ENCODE data around the gene OBI1. TPM values are rescaled to one million over a fixed set of nuclear protein-coding genes. Genes with fewer than 3 reads are reported as not detected.

OBI1 gene, protein sequence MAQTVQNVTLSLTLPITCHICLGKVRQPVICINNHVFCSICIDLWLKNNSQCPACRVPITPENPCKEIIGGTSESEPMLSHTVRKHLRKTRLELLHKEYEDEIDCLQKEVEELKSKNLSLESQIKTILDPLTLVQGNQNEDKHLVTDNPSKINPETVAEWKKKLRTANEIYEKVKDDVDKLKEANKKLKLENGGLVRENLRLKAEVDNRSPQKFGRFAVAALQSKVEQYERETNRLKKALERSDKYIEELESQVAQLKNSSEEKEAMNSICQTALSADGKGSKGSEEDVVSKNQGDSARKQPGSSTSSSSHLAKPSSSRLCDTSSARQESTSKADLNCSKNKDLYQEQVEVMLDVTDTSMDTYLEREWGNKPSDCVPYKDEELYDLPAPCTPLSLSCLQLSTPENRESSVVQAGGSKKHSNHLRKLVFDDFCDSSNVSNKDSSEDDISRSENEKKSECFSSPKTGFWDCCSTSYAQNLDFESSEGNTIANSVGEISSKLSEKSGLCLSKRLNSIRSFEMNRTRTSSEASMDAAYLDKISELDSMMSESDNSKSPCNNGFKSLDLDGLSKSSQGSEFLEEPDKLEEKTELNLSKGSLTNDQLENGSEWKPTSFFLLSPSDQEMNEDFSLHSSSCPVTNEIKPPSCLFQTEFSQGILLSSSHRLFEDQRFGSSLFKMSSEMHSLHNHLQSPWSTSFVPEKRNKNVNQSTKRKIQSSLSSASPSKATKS
- total RNA-seq (ENCODE audit: low replicate concordance): 20.0 and 28.3 TPM in 2 replicates

DNA sequence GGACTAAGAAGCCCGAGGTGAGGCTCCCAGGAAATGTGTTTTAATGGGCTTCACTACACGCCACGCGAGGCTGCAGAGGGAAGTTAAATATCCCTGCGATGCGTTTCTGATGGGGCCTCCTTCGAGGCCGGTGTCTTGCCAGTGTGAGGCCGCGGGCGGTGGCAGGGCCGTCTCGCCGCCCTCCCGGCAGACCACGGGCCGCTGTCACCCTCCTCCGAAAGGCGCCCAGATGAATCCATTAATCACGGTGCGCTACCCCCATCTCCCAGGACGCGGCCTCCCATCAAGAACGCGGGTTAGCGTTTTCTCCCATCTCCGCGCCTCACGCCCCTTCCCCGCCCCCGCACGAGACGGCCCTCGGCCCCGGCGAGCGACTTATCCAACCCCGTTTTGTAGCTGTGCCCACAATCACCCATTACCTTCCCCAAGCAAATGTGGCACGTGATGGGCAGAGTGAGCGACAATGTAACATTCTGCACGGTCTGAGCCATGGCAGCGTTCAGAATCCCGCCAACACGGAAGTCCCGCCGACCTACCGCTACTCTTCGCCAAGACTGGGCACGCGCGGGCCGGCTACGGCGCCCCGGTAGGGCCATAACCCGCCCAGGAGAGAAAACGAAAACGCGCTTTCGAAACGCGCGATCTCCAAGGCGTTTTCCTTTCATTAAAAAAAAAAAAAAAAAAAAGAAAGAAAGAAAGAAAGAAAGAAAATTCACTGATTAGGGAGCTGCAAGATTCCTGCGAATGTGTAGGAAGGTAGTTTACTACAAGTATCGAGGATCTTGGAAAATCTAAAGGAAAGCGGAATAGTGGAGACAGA lies at the start of gene OBI1:
Gene OBI1, minus strand, starts transcription at position 526 of the 820 bp plus-strand sequence. Its CDS starts 35 bp downstream, at position 491.
- H3K4me3 ChIP-seq (ENCODE audit: low read depth, low read length): peak within 1 kb of the TSS; percentile 73
- DNase-seq (ENCODE audit: low read depth): peak; percentile 90
- TF ChIP-seq, protein P1, sequence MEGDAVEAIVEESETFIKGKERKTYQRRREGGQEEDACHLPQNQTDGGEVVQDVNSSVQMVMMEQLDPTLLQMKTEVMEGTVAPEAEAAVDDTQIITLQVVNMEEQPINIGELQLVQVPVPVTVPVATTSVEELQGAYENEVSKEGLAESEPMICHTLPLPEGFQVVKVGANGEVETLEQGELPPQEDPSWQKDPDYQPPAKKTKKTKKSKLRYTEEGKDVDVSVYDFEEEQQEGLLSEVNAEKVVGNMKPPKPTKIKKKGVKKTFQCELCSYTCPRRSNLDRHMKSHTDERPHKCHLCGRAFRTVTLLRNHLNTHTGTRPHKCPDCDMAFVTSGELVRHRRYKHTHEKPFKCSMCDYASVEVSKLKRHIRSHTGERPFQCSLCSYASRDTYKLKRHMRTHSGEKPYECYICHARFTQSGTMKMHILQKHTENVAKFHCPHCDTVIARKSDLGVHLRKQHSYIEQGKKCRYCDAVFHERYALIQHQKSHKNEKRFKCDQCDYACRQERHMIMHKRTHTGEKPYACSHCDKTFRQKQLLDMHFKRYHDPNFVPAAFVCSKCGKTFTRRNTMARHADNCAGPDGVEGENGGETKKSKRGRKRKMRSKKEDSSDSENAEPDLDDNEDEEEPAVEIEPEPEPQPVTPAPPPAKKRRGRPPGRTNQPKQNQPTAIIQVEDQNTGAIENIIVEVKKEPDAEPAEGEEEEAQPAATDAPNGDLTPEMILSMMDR (IDR thresholded peaks at IDR 0.05; ENCODE audit: insufficient read depth, low read length): no peak

DNA sequence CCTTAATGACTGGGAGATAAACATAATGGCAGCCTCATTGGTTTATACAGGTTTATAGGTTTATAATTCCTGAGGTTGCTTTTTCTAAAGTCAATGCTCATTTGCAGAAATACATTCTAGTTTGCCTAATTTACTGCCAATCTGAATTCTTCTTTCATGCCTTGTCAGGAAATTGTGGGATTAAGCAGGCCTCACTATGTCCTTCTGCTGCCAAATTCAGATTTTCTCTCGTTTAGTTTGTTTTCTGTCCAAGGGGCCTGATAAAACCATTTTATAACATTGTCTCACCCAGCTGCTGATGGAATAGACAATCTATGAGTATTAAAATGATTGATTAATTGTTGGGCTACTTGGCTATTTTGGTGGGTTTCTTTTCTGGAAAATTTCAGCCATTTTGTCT lies 42.4 kb upstream of the OBI1 start:
- TF ChIP-seq, protein P1 (IDR thresholded peaks at IDR 0.05; ENCODE audit: insufficient read depth, low read length): no peak
- no peak overlapping the region for H3K4me3 ChIP-seq (ENCODE audit: low read depth, low read length)
- peak; percentile 61 for DNase-seq (ENCODE audit: low read depth)

DNA sequence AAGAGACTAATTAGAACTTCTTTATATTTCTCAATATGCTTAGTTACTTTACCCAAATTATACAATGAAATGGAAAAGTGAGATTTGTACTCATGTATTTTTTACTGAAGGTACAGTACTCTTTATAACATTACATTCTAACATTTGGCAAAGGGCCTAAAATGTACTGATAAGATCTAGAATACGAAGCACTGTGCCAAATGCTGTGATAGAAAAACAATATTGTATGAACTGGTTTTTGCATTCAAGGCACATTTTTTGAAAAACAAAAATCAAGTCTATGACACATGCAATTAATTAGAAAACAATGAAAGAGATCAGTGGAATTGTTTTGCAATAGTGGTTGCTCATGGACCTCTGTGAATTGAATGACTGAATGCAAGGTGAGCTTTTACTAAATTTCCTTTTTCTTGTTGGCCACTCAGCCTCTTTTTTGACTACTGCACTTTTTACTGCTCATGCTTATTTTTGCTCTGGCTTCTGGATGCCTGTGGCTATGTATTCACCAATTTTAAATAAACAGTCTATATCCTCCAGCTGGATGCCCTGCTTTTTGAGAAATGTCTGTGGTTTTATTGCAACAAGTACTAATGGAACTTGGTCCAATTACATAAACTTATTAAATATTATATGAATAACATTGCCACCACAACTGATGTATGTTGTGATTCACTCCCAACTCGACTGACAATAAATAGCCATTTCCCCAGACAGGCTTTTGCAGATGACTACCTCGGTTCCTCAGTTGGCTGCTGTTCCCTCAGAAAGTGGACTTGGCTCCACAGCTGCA lies 41.4 kb upstream of the OBI1 start:
- DNase-seq (ENCODE audit: low read depth): peak; percentile 71
- TF ChIP-seq, protein P1 (IDR thresholded peaks at IDR 0.05; ENCODE audit: insufficient read depth, low read length): no peak
- H3K4me3 ChIP-seq (ENCODE audit: low read depth, low read length): no peak overlapping the region

DNA sequence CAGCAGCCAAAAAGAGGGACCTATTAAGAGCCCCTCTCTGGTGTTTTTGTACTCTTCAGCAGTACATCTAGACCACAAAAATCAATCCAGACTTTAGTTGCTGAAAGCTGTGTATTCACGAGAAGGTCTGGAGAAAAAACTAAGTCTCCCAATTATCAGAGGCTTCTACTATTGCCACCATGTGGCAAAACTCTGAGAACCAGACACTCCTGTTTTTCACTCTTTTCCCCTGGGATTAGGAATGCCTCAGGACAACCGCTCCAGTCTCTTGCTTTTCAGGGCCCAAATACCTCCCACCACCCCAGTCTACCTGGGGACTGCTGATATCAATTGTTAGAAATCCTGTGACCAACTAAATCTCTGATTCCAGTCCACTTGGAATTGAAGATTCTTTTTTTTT lies 30.1 kb upstream of the OBI1 start:
- TF ChIP-seq, protein P1 (IDR thresholded peaks at IDR 0.05; ENCODE audit: insufficient read depth, low read length): no peak
- peak; percentile 8 for DNase-seq (ENCODE audit: low read depth)
- H3K4me3 ChIP-seq (ENCODE audit: low read depth, low read length): no peak overlapping the region

DNA sequence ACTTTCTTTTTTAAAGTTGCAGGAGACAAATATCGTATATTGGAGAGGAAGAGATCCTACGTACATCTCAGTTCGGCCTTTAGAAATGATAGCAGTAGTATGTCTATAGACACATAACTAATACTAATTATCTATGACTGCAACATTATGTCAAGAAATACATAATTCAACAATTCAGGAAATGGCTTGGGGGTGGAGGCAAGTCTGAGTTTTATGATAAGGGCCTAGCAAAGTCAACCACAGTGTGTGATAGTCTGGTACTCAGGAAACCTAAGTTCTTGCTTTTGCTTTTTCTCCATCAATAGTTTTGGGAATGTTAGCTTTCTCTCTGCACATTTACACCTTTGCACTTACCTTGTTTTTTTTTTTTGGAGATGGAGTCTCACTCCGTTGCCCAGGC lies 27.5 kb upstream of the OBI1 start:
- no peak overlapping the region for H3K4me3 ChIP-seq (ENCODE audit: low read depth, low read length)
- no peak for DNase-seq (ENCODE audit: low read depth)
- TF ChIP-seq, protein P1 (IDR thresholded peaks at IDR 0.05; ENCODE audit: insufficient read depth, low read length): no peak
